Activated T-helper 9 cell treated with anti-CD3 and anti-CD28 coated beads, Interleukin-2, amount 50 U/mL, for 16 hours (primary cell): ENCODE data around the gene CHERP.
A peak's percentile ranks its signal among the peaks of the same experiment; 100 is the strongest.
"Not testable (repeated sequence)": the region's sequence is repeated elsewhere in the genome, so short reads cannot be mapped to it uniquely, and the experiment has no call there.

Source experiments
- DNase-seq: peaks from one replicate; pipeline ENCODE4 v3.0.0-alpha.2; 2020; ENCODE audit warnings: low read depth

CHERP gene

DNA sequence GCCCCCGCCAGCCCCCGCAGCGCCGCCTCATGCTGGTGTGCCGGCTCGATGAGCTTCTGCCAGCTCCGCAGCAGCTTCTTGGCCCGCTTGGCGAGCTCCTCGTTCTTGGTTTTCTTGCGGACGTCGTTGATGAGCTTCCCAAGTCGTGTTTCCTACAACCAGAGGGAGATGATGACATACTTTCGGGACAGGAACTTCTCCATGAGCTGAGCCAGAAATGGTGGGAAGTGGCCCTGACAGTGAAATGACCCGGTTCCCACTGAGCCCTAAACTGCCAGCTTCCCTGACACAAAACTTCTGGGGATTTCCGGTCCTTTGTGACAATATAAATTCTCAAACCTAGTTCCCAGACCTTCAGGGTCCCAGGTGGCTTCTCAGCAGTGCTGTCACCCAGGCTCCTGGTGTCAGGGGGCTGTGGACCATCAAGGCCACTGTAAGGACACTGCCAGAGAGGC lies 35.3 kb upstream of the CHERP start:
- no peak for DNase-seq

DNA sequence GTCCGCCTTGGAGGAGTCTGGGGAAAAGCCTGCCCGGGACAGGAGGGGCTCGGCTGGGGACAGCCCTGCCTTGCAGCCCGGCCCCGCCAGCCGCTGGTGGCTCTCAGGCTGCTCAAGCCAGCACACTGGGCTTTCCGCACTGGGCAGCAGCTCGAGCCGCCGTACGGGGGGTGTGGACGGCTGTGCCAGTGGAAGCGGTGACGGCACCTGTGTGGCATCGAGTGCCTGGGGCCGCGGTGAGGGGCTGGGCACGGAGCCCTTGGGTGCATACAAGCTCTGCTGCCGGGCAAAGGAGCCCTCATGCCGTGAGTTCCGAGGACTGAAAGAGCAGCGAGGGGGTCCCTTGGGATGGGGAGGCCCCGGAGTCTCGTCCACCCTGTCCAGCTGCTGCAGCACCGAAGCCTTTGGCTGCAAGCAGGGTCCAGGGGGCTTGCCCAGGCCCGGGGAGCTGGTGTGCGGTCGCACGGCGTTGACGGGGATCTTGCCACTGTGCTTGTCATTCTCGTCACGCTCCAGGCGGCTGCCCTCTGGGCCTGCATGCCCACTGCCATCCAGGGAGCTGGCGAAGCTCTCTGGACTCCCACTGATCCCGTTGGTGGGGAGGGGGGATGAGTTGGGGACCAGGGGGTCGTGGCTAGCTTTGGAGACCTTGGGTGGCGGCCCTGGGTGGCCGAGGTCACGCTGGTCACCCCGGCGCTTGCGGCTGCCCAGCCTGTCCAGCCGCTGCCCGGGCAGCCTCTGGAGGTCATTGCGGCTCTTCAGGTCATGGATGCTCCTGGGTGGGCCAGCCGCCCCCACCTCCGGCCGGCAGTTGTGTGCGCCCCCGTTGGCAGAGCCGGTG lies 34.7 kb upstream of the CHERP start:
- no peak for DNase-seq

DNA sequence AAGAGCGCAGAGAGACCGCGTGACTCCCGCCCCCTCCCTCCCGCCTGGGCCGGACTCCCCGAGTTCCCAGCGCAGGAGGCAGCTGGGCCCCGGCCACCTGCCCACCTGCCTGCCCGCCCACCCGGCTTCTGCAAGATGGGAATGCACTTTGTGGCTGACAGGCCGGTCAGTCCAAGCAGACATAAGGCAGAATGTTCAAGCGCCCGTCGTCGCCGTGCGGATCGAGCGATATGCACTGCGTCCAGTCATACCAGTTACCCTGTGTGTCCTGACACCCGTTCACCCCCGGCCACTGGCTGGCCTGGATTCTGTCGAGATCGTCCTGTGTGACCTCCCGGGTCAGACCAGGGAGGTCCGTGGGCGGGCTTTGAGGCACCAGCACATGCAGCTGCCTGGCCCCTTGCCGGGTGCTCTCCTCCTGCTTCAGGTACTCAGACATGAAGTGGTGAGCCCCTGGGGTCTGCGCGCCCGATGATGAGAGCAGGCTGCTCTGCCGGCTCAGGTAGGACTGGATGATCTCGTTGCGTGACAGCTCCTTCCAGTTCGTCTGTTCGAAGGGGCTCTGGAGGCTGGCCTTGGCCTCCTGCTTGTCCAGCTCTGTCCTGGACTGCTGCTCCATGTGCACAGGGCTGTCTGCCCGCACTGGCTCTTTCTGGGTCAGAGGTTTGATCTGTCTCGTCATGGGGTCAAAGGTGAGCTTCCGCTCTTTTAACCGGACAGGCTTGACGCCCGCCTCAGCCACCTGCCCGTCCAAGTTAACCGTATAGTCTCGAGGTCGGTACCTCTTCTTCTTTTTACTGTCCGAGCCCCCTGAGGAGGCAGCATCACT lies 33.8 kb upstream of the CHERP start:
- DNase-seq = no peak

DNA sequence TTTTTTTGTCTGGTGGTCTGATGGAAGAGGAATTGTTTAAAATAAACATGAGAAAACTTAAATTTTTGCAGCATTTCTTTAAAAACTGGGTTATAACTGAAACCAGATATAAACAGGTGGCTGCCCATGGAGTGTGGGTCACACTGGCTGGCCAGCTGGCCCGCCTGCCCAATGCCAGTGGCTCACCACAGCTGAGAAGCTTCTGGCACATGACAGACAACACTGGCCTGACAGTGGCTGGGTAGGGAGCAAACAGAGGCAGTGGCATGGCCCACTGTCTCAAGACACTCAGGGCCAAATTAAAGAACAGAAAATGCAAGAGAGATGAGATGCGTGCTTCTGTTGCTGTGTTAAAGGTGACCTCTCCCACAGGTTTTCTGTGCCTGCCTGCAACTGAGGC lies 33.0 kb upstream of the CHERP start:
- no peak for DNase-seq

DNA sequence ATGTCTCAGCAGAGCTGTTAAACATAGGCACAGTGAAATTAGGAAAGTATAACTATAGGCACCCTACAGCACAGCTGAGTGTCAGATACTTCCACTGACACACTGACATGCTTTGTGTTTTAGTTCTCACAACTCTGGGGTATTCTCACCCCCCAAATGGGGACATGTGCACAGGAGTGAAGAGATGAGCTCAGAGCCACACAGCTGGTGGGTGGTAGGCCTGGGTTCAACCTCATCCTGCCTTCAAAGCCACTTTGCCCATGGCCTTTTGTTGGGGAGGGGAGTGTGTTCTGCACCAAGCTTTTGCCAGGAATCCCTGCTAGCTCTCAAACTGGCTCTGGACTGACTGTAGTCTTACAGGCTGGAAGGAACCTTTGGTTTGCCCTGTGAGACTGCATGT lies 31.7 kb upstream of the CHERP start:
- DNase-seq = no peak

DNA sequence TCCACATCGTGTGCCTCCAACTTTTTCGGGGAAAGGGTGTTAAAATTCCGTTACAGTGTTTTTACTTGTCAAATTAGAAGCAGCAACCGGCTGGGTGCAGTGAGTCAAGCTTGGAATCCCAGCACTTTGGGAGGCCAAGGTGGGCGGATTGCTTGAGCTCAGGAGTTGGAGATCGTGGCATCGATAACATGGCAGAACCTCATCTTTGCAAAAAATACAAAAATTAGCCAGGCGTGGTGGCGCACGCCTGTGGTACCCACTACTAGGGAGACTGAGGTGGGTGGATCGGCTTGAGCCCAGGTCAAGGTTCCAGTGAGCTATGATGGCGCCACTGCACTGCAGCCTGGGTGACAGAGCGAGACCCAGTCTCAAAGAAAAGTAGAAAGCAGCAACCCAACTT lies 31.1 kb upstream of the CHERP start:
- DNase-seq = no peak

DNA sequence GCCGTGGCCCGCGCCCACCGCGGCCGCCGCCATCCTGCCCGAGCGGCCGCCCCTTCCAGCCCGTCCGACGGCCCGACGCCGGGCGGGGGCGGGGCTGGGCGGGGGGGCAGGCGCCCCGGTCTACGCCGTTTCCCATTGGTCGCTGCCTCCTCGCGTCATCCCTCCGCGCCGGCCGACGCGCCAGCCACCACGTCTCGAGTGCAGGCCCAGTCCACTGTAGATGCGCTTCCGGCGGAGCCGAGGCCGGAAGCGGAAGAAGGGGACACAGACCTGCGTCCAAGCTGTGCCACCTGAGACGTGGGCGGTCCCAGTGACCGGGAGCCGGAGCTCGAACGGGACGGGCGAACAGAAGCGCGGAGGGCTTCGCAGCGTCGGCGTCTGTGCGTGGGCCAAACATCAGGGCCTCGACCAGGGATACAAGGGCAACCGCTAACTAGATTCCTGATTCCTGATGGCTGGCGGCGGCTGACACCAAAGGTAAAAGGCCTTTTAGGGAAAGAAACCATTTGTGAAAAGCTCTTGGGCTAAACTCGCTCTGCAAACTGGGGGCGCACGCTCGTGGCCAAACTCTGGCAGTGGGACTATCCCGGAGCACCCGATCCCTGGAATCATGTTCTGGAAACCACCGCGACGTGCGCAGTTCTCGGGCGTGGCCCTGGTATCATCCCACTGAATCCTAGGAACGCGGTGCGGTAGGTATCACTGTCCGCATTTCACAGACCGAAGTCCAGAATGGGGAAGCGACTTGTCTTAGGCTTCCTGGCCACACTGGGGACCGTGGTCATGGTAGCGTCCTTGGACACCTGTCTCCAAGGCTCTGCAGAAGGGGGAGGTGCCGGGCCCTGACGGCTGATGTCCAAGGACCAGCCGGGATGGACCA lies 30.3 kb upstream of the CHERP start, which contains the start of gene SLC35E1:
Gene SLC35E1, minus strand, starts transcription at position 84 of the 880 bp plus-strand sequence. Its CDS starts 51 bp downstream, at position 33.
- peak; percentile 89 for DNase-seq

DNA sequence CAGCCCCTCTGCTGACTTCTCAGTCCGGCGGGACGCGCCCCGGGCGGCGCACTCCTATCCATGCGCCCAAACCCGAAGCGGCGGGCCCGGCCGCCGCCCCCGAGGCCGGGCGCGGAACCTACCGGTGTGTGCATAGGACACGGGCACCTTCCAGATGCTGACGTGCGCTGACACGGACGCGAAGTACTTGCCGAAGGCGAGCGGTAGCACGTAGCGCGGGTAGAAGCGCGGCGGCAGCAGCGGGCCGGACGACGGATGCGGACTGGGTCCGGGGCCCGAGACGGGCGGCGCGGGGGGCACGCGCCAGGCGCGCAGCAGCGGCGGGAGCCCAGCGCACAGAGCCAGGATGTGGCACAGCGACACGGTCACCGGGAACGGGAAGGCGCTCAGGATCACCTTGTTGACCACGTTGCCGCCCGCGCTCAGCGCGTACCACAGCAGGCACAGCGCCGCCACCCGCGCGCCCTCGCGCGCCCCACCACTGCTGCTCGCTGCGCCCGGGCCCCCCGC lies 29.6 kb upstream of the CHERP start:
- no peak for DNase-seq

DNA sequence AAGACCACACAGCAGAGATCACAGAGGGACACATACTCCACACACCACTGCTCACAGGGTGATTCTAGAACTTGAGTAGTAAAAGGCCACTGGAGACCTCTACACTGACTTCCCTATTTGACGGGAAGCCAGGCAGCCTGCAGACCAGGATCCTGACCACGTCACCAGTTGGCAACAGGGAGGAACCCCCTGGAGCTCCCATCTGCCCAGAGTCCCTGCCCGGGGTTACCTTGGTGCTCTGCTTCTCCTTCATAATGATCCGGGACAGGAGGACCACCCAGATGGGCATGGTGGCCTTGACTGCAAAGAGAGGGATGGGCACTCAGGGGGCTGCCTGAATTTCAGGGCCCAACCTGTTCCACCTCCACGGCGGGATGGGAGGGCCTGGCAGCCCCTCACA lies 29.0 kb upstream of the CHERP start:
- DNase-seq = no peak

DNA sequence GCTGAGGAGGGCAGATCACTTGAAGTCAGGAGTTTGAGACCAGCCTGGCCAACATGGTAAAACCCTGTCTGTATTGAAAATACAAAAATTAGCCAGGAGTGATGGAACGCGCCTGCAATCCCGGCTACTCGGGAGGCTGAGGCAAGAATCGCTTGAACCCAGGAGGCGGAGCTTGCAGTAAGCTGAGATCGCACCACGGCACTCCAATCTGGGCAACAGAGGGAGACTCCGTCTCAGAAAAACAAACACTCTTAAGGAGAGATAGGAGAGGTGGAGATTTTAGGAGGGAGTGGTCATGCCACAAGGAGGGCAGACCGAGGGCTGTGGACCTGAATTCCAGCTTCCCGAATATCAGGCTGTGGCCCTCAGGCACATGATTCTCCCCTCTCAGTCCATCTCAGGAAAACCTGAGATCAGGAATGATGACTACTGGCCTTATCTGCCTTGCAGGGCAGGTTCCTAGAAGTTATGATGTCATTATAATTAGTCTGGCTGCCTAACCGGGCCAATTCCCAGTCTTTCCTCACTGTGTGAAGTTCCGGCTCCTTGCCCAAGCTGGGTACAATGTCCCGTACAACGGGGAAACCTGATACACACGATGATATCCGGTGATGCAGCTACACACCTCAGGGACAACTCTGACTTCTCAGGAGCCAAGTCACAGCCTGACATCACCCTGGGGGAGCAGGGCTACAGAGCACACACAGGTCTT lies 27.5 kb upstream of the CHERP start:
- no peak for DNase-seq

DNA sequence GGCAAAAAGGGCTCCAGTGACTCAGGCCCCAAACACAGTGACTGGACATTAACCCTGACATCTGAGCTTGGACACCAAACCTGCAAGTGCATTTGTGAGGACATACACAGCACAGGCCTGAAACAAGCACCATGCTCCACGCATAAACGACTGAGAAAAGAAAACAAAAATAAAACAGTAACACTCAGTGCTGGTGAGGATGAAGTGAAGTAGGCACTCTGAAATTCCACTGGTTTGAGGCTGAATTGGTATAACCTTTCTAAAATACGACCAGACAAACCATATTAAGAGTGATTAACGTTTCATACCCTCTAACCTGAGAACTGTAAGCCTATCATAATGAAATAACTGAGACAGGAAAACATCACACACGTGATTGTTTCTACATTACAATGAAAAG lies 24.5 kb upstream of the CHERP start:
- no peak for DNase-seq

DNA sequence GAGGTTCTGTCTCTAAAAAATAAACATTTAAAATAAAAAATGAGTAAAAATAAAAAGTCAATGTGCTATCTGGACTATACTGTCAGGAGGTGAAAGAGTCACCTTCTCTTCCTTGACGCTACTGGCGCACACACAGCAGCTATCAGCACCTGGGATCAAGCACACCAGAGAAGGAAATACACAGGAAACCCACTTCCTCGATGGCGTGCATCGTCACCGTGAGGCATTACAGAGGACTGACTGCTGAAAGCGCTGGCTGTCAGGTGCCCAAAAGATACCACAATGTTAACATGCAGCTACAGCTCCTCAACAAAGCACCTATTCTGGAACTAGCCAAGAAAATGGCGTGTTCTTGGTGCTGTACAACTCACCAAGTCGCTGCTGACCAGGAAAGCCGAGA lies 23.9 kb upstream of the CHERP start:
- DNase-seq = peak; percentile 50

DNA sequence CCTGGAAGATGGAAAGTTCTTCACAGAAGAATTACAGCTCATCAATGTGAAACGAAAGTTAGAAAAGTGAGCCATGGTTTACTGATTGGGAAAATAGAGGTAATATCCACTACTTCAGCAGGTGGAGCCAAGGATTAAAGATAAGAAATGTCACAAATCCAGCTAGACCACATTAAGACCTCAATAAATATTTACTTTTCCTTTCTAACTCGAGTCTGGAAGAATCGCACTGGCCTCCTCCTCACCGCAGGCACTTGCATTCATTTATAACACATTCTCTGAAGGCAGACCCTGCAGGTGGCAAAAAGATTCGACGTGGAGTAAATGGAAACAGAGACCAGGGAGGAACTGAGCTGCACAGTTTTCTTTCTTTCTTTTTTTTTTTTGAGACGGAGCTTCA lies 22.6 kb upstream of the CHERP start:
- DNase-seq = no peak

DNA sequence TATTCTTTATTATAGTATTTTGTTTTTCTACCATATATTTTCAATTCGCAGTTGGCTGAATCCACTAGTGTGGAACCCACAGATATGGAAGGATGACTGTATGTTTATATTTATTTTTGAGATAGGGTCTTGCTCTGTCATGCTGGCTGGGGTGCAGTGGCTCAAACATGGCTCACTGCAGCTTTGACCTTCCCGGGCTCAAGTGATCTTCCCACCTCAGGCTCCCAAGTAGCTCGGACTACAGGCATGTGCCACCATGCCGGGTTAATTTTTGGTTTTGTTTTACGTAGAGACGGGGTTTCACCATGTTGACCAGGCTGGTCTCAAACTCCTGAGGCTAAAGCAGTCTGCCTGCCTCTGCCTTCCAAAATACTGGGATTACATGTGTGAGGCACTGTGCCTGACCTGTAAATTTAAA lies 20.4 kb upstream of the CHERP start:
- DNase-seq = no peak

DNA sequence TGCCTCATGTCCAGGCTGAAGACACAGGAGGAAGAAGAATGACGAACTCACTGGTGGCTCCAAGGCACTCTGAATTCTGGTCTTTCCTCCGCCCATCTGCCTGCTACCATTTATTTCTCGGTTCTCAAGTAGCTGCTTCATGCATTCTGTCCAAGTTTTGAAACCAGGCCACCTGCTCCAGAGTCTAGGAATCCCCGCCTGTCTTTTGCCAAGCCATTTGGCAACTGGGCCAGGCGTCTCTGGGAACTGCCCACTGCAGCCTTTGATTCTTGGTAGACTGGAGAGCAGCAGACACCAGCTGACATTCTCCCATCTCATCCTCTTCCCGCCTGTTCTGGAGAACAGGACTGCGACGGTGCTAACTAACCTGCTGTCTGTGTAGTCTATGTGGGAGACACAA lies 19.1 kb upstream of the CHERP start:
- no peak for DNase-seq

DNA sequence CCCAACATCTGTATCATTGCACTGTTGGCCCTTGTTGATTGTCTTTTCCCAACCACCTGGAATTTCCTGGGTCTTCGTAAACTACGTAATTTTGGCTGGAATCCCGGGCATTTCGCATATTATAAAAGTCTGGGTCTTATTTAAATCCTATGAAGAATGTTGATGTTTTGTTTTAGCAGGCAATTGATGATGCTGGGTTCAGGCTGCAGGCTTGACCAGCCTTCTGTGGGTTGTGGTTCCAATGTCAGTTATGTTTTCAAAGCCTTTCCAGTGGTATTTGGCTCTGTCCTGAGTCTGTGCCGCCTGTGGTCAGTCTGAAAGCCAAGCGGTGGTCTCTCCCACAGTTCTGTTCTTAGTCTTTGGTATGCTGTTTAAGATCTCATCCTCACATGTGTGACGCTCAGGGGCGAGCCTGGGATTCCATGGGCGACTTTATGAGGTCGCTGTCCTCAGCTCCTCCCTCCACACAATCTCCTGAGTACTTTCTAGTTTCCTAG lies 17.6 kb upstream of the CHERP start:
- DNase-seq = no peak

DNA sequence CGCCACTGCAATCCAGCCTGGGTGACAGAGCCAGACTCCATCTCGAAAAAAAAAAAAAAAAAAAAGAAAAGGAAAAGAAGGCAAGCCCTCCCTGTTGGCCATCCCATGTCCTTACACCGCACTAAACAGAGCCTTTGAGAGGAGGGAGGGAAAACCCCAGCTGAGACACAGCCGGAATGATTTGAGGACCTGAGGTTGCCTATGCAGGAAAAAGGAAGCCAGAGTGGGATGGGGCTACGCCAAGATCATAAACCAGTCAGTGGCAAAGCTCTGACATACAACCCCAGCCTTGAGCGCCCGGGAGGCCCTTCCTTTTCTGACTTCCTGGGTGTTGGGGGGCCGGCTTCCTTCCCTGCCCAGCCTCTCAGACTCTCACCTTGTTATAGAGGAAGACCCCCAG lies 12.5 kb upstream of the CHERP start:
- no peak for DNase-seq

DNA sequence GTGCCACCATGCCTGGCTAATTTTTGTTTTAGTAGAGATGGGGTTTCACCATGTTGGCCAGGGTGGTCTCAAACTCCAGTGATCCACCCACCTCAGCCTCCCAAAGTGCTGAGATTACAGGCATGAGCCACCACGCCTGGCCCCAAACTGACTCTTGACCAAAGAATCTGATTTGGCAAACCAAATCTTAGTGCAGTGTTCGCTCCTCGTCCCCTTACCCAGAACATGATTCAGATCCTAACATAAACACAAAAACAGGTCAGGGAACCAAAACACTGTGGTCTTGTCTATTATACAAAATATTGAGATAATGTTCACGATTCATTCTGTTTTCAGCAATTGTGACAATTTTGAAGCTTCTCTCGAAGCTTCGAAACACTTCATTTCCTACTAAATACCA lies 9.7 kb upstream of the CHERP start:
- DNase-seq = not testable (repeated sequence)

DNA sequence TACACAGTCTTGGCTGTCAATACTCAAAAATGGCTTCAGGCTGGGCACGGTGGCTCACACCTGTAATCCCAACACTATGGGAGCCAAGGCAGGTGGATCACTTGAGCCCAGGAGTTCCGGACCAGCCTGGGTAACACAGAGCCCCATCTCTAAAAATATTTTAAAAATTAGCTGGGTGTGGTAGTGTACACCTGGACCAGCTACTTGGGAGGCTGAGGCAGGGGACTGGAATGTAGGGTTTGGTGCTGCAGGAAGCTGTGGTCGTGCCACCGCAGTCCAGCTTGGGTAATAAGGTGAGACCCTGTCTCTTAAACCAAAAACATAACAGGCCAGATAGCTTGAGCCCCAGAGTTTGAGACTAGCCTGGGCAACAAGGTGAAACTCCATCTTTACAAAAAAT lies 6.7 kb upstream of the CHERP start:
- no peak for DNase-seq

DNA sequence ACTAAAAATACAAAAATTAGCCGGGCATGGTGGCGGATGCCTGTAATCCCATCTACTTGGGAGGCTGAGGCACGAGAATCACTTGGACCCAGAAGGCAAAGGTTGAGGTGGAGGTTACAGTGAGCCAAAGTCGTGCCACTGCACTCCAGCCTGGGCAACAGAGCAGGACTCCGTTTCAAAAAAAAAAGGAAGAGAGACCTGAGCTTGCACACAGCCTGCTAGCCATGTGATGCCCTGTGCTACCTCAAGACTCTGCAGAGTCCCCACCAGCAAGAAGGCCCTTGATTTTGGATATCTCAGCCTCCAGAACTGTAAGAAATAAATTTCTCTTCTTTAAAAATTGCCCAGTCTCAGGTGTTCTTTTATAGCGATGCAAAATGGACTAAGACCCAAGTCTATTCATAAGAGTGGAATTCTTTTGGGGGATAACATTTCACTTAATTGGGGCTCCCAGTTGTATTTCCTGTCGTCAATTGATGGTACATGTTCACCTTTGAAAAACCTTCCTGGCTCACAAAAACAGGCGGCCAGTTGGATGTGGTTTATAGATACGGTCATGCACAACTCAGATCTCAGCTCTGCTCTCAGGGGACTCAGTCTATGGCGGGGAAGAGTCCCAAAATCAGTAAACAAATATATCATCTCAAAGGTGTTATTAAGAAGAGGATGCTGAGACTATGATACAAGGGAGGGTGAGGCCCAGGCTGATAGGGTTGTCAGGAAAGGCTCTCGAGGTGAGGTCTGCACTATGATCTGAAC lies 2.4 kb upstream of the CHERP start:
- no peak for DNase-seq
